NK-92 (cell line): Measurements from ENCODE around the gene ODAM.
"Not testable (repeated sequence)": the region's sequence is repeated elsewhere in the genome, so short reads cannot be mapped to it uniquely, and the experiment has no call there.

Source experiments
- DNase-seq: peaks from one replicate; lab custom pipeline; 2025; ENCODE audit not compliant: unreplicated experiment; lab: John Stamatoyannopoulos, UW

Gene ODAM

DNA sequence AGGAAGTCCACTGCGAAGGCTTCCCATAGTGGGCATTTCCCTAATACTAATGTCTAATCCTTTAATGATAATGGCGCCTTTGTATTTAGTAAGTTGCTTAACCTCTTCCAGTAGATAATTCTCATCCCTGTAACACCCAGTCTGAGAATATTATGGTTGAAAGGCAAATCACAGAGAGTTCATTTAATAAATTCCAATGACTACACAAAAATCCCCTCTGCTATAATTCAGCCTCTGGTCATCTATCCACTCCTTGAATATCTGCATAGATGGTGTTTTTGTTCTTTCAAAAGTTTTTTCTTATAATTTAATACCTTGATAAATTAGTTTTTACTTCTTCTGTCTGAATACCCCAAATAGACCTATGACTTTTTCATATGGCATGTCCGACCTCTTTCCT is 25.9 kb downstream of the ODAM start:
- not testable (repeated sequence) for DNase-seq

- DNase-seq: not testable (repeated sequence)
Observed at GRCh38 chr4:70221818-70222217, 26.3 kb downstream of the ODAM start.

DNA sequence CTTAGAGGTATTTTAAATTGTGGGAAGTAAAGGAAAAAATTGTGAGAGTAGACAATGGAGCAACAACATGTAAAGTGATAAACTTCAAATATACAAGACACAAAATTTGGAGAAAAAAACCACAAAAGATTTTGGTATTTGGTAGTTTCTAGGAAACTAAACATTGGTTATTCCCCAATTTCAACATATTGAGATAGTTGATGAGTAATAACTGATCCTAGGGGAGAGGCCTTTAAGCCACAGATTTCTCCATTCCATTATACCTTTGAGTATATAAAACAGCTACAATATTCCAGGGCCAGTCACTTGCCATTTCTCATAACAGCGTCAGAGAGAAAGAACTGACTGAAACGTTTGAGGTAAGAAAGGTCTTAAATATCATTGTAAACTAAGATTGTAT is 30.3 kb downstream of the ODAM start, which contains the start of gene FDCSP:
Gene FDCSP (plus strand): TSS at position 301 of the 400 bp plus-strand sequence. CDS start 5,071 bp downstream, outside the sequence.
- no peak for DNase-seq

DNA sequence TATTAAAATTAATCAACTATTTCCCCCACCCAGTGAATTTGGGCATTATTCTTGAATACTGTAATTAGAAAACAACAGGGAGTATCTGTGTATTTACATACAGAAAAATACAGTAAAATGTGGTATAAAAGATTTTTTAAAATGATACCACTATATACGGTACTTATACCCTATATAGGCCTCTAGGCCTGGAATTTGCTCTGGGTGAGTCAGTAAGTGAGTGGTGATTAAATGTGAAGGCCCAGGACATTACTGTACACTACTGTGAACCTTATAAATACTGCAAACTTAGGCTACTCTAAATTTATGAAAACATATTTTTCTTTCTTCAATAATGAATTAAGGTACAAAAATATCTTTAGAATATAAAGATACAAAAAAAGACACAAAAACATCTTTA is 40.6 kb downstream of the ODAM start:
- DNase-seq: no peak

DNA sequence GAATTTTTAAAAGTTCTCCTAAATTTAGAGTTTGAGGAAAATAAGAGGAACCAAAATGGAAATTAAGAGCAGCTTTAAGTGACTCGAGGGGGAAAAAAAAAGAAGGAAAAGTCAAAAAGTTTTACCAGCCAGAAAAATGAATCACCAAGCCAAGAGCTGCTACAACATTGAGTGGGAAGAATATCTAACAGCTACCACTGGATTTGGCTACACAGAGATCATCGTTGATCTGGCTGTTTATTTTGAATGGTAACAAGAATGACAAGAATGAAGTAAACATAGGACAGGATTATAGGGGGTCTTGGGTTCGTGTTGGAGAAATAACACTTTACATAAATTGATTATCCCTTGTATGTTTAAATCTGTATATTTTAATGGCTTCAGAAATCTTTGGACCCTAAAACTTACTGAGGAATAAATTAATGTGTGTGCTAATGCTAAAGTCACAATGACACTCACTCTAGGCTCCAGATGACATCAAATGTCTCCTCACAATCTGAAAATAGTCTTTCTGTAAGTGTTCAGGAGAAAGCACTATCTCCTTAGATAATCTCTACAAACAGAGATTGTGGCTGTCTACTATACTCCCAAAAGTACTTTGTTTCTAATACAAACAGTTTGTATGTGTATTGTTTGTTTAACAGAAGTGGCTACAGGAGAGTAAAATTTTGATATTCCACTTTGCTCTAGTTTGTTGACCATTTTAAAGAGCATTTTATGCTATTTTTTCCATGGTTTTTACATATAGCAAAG is 43.8 kb downstream of the ODAM start:
- no peak for DNase-seq

GRCh38 chr4:70239884-70240591 is 44.5 kb downstream of the ODAM start:
- no peak for DNase-seq

DNA sequence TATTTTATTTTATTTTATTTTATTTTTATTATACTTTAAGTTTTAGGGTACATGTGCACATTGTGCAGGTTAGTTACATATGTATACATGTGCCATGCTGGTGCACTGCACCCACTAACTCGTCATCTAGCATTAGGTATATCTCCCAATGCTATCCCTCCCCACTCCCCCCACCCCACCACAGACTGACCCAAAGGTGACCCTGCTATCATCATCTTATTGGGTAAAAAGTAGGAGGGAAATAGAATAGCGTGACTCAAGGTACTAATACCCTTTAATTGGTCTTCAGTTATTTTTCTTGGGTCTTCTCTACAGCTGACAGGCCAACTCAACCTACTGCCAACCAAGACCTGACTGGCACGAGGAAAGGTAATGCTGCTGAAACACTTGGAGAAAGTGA is 46.8 kb downstream of the ODAM start, which contains the start of gene CSN3:
Gene CSN3 (plus strand): TSS at position 301 of the 400 bp plus-strand sequence. CDS start 2,223 bp downstream, outside the sequence.
- not testable (repeated sequence) for DNase-seq

DNA sequence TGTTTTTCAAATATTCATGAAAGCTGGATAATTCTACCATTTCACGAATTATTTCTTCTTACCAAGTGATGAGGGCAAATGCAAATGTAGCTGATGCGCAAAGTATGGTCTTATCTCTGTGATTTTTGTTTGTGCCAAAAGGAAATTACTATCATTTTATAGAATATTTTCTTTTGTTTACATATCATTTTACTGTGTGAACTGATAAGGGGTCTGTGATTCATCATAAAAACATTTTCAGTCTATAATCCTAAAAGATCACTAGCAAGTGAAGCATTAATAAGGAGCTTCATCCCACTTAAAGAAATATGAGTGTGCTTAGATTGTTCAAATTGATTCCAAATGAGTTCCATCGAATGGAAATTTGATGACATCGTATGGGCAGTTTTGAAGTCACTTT is 47.6 kb downstream of the ODAM start:
- no peak for DNase-seq

DNA sequence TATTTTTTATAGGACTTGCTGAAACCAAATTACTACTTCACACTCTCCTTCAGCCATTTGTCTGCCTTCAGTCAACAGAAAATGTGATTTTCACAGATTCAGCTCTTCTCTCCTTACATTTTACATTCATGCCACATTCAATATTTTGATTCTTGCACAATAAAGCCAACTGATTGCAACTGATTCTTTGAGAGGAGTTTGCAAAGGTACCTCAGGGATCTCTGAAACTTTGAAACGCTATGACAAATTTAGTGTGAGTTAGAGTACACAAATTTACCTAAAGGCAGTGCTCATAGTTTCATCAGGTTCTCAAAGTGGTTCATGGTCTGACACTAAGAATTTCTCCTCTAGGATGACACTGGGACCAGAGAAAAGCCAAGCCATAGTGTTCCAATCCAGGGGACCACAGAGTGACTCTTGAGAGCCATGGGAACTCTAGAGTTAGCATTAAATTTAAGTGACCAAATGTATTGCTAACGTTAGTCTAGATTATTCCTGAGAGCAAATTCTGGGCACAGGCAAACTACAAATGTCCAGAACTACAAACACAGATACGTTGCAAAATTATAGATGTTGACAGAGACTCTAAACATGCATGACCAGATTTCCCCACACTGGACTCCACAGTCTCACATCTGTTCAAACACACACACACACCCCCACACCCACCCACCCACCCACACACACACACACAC is 55.9 kb downstream of the ODAM start:
- no peak for DNase-seq

DNA sequence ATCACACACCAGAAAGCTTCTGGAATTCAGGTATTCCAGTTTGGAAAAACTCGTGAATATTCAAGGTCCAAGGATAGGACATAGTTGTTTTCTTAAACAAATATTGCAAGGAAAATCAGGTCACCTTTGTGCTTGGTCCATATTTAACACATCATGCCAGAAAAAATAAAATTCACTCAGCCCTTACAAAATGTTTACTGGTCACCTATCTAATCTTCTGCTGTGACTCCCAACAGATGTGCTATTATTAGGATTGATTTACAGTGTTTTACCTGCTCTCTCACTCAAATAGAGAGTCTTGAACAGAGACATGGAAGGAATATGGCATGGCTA is 56.4 kb downstream of the ODAM start:
- DNase-seq: no peak
